GM21423 (cell line): ENCODE data around the gene RAI1.
"Not testable (repeated sequence)": the region's sequence is repeated elsewhere in the genome, so short reads cannot be mapped to it uniquely, and the experiment has no call there.

Source experiments
- ATAC-seq: cut with Tn5 transposase; IDR thresholded peaks from one replicate; pipeline ENCODE4 v1.9.1; 2021; ENCODE audit warnings: mild to moderate bottlenecking, moderate library complexity; ENCODE audit not compliant: unreplicated experiment

The RAI1 gene

DNA sequence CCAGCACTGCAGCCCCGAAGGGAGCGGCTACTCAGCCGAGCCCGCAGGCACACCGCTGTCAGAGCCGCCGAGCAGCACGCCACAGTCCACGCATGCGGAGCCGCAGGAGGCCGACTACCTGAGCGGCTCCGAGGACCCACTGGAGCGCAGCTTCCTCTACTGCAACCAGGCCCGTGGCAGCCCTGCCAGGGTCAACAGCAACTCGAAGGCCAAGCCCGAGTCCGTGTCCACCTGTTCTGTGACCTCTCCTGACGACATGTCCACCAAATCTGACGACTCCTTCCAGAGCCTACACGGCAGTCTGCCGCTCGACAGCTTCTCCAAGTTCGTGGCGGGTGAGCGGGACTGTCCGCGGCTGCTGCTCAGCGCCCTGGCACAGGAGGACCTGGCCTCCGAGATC is 113.1 kb downstream of the RAI1 start:
- no peak for ATAC-seq

DNA sequence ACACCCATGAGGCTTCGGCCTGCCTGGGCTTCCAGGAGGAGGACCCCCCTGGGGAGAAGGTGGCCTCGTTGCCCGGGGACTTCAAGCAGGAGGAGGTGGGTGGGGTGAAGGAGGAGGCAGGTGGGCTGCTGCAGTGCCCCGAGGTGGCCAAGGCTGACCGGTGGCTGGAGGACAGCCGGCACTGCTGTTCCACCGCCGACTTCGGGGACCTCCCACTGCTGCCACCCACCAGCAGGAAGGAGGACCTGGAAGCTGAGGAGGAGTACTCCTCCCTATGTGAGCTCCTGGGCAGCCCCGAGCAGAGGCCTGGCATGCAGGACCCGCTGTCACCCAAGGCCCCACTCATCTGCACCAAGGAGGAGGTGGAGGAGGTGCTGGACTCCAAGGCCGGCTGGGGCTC is 114.0 kb downstream of the RAI1 start:
- ATAC-seq: no peak

DNA sequence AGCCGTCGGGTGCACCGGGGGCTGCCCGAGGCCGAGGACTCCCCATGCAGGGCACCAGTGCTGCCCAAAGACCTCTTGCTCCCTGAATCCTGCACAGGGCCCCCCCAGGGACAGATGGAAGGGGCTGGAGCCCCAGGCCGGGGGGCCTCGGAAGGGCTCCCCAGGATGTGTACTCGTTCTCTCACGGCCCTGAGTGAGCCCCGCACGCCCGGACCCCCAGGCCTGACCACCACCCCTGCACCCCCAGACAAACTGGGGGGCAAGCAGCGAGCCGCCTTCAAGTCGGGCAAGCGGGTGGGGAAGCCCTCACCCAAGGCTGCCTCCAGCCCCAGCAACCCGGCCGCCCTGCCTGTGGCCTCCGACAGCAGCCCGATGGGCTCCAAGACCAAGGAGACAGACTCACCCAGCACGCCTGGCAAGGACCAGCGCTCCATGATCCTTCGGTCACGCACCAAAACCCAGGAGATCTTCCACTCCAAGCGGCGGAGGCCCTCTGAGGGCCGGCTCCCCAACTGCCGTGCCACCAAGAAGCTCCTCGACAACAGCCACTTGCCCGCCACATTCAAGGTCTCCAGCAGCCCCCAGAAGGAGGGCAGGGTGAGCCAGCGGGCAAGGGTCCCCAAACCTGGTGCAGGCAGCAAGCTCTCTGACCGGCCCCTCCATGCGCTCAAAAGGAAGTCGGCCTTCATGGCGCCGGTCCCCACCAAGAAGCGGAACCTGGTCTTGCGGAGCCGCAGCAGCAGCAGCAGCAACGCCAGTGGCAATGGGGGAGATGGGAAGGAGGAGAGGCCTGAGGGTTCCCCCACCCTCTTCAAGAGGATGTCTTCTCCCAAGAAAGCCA is 114.9 kb downstream of the RAI1 start:
- no peak for ATAC-seq

DNA sequence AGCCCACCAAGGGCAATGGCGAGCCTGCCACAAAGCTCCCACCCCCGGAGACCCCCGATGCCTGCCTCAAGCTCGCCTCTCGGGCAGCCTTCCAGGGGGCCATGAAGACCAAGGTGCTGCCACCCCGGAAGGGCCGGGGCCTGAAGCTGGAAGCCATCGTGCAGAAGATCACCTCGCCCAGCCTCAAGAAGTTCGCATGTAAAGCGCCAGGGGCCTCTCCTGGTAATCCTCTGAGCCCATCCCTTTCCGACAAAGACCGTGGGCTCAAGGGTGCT is 115.5 kb downstream of the RAI1 start:
- no peak for ATAC-seq

DNA sequence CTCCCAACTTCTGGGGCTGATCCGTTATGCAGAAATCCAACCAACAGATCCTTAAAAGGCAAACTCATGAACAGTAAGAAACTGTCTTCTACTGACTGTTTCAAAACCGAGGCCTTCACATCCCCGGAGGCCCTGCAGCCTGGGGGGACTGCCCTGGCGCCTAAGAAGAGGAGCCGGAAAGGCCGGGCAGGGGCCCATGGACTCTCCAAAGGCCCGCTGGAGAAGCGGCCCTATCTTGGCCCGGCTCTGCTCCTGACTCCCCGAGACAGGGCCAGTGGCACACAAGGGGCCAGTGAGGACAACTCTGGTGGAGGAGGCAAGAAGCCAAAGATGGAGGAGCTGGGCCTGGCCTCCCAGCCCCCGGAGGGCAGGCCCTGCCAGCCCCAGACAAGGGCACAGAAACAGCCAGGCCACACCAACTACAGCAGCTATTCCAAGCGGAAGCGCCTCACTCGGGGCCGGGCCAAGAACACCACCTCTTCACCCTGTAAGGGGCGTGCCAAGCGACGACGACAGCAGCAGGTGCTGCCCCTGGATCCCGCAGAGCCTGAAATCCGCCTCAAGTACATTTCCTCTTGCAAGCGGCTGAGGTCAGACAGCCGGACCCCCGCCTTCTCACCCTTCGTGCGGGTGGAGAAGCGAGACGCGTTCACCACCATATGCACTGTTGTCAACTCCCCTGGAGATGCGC is 116.0 kb downstream of the RAI1 start:
- no peak for ATAC-seq

DNA sequence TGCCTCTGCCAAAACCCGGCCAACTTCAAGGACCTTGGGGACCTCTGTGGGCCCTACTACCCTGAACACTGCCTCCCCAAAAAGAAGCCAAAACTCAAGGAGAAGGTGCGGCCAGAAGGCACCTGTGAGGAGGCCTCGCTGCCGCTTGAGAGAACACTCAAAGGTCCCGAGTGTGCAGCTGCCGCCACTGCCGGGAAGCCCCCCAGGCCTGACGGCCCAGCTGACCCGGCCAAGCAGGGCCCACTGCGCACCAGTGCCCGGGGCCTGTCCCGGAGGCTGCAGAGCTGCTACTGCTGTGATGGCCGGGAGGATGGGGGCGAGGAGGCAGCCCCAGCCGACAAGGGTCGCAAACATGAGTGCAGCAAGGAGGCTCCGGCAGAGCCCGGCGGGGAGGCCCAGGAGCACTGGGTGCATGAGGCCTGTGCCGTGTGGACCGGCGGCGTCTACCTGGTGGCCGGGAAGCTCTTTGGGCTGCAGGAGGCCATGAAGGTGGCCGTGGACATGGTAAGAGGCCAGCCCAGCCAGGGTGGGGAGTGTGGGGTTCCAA is 116.8 kb downstream of the RAI1 start:
- no peak for ATAC-seq

DNA sequence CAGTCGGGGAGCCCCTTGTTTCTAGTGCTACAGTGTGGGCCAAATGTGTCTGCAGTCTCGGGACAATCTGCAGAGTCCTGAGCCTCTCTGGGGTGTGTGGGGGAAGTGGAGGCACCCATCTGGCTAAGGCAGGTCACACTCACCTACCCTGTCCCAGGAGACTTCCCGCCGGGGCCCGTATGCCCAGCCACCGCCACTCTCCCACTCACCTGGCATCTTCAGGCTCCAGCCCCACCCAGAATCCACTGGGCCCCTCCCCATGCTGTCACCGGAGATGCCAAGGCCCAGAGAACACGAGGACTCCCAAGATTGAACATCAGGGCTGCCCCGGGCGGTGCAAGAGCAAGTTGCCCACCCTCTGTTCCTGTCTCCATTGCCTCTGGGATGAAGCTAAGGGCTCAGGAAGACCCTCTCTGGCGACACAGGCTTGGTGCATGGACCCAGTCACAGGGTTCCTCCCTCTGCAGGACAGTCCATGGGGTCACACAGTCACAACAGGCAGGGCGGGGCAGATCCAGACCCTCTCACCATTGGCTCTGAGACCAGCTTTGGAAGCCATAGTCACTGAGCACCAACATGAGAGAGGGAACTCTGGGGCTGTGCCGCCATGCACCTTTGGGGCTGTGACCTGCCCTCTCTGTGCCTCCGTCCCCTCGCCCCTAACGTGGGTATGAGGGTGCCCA is 117.5 kb downstream of the RAI1 start:
- ATAC-seq: no peak

DNA sequence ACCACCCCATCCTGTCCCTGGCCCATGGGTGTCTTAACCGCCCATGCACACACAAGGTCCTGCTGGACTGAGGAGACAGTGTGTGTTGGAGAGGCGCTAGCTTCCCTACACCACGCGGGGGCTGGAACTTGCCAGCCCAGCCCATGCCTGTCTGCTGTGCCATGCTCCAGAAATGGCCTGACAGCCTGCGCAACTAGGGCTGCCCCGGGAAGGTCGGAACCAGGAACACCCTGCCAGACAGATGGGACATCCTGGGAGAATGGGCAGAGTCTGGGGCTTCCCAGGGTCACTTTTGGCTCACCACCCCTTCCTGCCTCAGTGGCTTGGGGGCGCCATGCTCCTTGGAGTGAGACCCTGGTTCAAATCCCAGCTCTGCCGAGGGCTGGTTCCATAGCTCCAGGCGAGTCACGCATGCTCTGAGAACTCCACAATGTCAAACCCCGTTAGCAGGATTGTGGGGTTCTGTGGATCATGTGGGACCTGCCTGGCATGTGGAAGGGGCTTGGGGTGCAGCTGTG is 119.3 kb downstream of the RAI1 start:
- ATAC-seq: no peak

DNA sequence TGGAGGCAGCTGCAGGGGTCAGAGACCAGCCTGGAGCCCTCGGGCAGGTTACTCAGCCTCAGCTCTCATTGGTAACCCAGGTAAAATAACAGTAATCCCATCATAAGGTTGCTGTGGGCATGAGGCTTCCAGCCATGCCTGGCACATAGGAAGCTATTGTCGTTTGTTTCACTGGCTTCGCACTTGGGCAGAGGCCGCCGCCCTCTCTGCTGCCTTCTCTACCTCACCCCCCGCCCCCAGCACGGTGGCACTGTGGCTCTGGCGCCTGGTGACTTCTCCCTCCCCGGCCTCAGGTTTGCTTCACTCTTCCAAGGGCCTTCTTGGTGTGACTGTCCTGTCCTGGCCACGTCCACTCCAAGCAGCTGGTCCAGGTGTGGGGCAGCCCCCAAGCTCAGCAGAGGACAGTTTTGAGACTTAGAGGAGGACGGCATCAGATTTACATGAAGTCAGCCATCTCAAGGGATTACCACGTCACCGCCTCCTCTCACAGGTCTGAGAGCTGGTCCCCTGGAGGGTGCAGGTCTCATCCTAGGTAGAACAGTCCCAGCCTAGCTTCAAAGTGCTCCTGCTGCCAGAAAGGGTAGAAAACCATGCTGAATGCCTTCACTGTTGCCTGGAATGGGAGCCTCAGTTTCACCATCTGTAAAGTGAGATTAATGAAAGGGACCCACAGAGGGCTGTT is 120.7 kb downstream of the RAI1 start:
- ATAC-seq: no peak

DNA sequence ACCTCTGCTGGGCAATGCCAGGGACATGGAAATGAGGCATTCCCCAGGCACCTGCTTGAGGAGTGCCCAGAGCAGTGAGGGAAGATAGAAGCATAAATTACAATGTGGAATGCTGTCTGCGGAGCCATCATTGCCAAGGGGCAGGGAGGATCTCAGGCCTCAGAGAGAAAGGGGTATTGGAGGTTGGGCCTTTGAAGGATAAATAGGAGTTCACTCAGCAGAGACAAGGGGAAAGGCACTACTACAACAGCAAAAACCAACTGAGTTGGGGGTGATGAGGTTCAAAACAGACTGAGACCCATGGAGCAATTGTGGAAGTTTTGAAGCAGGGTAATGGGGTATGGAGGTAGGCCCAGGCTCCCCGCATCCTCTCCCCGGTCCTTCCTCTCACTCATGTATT is 122.7 kb downstream of the RAI1 start:
- no peak for ATAC-seq

DNA sequence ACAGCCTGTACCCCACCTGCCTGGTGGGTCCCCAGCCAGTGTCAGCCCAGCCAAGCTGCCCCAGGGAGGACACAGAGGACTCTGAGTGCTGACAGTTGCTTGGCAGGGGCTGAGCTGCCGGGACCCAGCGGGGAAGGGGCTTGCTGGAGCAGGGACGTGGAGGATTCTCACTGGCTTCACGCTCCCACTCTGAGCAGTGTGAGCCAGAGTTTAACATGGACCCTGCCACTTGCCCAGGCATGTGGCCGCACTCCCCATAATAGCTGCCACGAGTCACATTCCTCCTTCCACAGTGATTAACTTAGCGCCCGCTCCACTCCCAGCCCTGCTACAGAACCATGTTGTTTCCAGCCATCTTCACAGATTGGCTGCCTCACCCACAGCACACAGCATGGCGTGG is 124.3 kb downstream of the RAI1 start:
- ATAC-seq: no peak

DNA sequence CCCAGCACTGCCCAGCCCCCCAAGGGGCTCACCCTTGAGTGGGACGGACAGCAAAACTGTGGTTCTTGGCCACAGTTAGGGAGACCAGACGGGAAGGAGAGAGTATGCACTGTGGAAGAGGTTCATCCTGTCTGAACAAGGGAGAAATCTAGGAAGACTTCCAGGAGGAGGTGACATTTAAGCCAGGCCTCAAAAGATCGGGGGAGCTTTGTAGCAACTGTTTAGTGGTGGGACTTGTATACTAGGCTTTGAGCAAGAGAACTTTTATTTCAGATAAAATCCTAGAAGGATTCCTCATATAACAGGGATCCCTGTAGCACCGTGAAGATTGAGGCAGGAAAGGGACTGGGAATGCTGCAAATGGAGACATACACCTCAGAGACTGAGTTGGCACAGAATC is 124.8 kb downstream of the RAI1 start:
- ATAC-seq: no peak

DNA sequence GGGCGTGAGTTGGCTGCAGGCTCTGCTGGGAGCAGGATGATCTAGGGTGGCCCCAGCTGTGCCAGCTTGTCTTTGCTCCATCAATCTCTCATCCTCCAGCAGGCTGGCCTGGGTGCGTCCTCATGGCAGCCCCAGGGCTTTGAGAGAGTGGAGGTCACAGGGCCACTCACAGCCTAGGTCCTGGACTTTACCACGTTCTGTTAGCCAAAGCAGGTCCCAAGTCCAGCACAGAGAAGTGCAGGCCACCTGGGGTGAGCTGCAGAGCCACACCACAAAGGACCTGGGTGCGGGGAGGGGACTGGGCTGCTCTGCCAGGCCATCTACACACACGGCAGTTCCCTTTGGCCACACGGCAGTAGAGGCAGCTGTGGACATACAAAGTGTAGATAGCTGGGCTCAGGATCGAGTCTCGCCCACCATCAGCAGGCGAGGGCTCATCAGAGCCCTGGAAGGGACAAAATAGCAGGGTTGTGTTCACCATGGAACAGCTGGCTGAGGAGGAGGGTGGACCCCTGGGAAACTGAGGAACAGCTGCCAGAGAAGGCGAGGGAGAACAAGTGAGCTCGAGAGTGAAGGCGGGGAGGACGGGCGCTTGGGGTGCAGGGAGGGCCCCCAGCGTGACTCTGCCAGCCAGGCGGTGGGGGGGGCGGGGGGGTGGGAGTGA is 125.5 kb downstream of the RAI1 start:
- no peak for ATAC-seq

DNA sequence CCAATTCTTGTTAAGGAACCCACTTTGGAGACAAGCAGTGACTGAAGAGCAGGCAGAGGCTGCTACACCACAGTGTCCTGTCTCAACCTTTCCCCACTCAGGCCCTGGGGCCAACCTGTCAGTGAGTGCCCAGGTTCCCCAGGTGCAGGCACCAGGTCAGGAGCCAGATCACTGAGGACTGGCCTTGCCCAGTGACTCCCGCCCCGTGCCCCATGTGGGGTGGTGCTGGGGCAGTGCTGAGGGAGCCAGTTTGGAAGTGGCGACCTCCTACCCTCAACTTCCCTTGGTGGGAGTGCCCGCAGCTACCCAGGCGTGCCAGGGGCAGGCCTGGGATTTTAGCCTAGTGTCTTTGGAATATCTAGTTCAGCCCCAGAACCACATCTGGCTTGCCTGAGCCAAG is 126.2 kb downstream of the RAI1 start:
- no peak for ATAC-seq

DNA sequence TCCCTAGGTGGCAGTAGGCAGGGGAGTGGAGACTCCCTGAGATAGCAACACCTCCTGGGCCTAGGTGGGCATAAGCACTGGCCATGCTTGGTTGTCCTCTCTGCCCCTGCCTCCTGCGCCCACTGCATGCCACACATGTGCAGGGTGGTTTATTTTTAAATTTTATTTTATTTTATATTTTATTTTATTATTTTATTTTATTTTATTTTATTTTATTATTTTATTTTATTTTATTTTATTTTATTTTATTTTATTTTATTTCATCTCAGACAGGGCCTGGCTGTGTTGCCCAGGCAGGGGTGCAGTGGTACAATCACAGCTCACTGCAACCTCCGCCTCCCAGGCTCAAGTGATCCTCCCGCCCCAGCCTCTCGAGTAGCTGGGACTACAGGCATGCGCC is 126.9 kb downstream of the RAI1 start:
- not testable (repeated sequence) for ATAC-seq

DNA sequence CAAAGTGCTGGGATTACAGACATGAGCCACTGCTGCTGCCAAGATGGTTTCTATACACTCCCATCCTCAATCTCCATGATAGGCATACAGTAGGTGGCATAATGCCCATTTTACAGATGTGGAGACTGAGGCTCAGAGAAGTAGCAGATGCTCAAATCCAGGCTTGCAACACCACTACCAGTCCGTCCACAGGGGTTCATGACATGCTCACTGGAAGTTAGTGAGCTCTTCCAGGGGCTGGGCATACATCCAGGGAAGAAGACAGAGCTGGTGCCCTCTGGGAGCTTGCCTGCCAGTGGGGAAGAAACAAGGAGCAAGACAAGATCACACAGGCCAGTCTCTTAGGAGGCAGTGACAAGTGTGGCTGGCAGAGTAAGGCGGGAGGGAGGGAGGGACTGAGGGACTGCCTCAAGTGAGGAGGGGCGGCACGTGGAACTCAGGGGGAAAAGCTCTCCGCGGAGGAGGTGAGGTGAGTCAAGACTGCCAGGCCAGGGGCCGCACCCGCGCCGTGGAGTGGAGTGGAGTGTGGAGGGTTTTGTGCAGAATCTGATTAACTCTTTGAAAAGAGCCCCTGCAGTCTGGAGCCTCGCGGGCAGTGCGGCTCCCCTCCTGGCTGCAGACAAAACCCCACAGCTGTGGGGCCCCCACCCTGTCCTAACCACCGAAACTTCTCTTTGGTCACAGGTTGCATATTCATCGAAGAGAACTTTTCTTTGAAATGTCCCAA is 127.6 kb downstream of the RAI1 start:
- no peak for ATAC-seq

DNA sequence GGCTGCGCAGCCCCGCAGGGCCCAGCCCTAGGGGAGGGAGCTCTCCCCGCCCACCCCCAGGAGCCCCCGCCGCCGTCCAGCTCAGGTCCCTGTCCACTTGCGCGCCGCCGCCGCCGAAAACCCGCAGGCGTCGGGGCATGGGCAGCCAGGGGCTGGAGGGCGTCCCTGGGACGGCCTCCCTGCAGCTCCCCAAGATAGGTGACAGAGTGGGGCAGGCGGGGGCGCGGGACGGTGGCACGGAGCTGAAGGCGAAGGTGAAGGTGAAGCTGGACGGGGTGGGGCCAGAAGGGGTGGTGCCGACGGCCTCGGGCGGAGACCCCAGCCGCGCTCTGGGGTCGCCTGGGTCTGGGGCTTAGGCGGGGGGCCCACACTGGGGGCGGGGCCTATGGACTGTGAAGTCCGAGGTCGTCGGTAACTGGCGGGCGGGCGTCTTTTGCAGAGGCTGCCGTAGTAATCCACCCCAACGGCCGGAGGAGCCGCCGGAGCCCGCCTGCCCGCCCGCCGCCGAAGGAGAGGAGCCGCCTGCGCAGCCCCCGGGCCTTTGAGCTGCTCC is 128.3 kb downstream of the RAI1 start:
- ATAC-seq: no peak

DNA sequence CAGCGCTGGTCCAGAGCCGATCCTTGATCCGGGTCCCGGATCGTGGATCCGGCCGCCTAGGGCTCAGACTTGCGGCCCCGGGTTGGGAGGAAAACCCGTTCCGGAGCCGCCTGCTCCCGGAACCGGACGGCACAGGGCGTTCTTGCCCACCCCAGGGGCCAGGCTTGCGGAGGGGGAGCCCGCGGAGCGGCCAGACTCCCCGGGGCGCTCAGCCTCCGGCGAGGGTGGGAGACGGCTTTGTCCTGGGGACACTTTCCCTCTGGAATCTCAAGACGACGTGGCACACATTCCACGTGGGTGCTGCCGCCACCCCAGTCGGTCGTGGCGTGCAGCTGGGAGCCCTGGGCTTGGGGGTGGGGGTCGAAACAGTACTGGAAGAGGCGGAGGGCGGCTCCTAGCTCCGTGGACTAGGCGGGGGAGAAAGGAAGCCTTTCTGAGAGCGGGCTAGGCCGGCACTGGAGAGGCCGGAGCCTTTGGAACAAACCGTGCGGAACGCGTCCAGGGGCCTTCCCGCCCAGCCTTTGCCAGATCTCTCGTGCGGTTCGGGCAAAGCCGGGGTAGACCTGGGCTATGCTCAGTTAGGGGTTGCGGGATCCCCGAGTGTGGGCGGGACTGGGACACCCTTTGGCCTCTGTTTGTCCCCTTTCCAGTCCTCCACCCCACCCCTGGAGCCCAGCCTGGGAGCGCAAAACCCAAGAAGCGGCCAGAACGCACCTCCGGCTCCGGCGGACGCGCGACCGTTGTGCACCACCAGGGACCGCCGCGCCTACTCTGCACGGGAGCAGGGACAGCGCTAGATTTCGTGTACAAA is 129.0 kb downstream of the RAI1 start:
- ATAC-seq: no peak

DNA sequence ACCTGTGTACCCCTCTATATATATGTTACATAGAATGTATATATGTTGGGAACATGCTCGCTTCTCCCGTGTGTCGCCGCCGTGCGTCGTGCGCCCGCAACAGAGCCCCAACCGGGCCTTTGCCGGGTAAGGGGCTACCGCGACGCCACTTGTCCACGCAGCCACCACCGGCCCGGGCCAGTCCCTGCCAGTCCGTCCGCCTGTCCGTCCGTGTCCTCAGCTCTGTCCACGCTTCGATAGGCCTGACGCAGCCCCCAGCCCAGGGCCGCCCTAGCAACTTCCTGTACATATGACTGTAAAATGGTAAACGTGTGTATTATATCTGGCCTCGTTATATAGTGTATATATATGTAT is 129.6 kb downstream of the RAI1 start:
- no peak for ATAC-seq
